SK-N-MC (cell line): ENCODE measurements around the gene FGD6.

Source experiments
- DNase-seq: peaks from one replicate; pipeline ENCODE4 v3.0.0-alpha.2; 2011; ENCODE audit warnings: low read depth, low spot score
- H3K27ac ChIP-seq: fragments of 200-600 bp; sonication (generic); 2 replicates; pipeline ENCODE4 v1.5.1; 2016; ENCODE audit warnings: mixed run types
- H3K36me3 ChIP-seq: fragments of 200-600 bp; sonication (generic); 2 replicates; pipeline ENCODE4 v1.6.1; 2017; ENCODE audit warnings: antibody characterized with exemption, low read length, mixed read lengths; ENCODE audit not compliant: insufficient read depth
- H3K4me3 ChIP-seq: fragments of 200-600 bp; sonication (generic); 2 replicates; pipeline ENCODE4 v1.5.1; 2016
- H3K9ac ChIP-seq: fragments of 200-600 bp; sonication (generic); 2 replicates; pipeline ENCODE4 v1.8.0; 2017; ENCODE audit warnings: mixed run types, mixed read lengths; ENCODE audit not compliant: insufficient read length
- H3K9me3 ChIP-seq: fragments of 200-600 bp; sonication (generic); 2 replicates; pipeline ENCODE4 v1.6.1; 2017; ENCODE audit warnings: low read depth, mild to moderate bottlenecking, antibody characterized with exemption, low read length, moderate library complexity, mixed read lengths
- EZH2 ChIP-seq: fragments of 200-600 bp; sonication (generic); IDR thresholded peaks from one replicate; pipeline ENCODE4 v1.6.1; 2017; ENCODE audit warnings: antibody characterized with exemption
- FOXP2 ChIP-seq: optimal IDR thresholded peaks from 2 replicates; pipeline ENCODE3; 2011; ENCODE audit warnings: mild to moderate bottlenecking, moderate library complexity; ENCODE audit not compliant: insufficient read depth; ENCODE audit errors: extremely low read length, control extremely low read depth
- POLR2AphosphoS5 ChIP-seq: IDR thresholded peaks from 2 replicates; pipeline ENCODE4 v1.6.1; 2012; ENCODE audit warnings: mild to moderate bottlenecking, low read depth, low read length, borderline replicate concordance

FGD6 gene

DNA sequence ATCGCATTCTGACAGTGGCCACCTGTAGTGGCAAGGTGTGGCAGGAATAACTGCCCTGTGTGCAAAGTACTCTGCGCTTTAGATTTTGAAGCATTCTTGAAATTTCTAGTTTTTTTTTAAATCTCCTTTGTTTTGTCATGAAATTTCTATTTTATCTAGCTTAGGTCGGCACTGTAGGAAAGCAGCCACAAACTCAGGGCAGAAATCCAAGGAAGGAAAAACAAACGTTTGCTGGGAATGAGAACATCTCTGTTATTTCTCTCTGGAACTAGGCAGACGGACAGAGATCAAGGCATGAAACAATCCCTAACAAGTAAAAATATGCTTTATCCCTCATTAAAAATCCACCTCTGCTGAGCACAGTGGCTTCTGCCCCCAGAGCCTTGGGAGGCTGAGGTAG lies 142.5 kb downstream of the FGD6 start:
- Histone ChIP-seq H3K36me3 (no peaks in the 10 kb centered on the region), H3K4me3 (no peak overlapping the region), H3K27ac (no peak overlapping the region), H3K9me3 (no peaks in the 10 kb centered on the region), H3K9ac (no peak overlapping the region)
- TF ChIP-seq FOXP2, result no peak
- TF ChIP-seq EZH2, result no peak
- no peak for TF ChIP-seq POLR2AphosphoS5
- no peak for DNase-seq

DNA sequence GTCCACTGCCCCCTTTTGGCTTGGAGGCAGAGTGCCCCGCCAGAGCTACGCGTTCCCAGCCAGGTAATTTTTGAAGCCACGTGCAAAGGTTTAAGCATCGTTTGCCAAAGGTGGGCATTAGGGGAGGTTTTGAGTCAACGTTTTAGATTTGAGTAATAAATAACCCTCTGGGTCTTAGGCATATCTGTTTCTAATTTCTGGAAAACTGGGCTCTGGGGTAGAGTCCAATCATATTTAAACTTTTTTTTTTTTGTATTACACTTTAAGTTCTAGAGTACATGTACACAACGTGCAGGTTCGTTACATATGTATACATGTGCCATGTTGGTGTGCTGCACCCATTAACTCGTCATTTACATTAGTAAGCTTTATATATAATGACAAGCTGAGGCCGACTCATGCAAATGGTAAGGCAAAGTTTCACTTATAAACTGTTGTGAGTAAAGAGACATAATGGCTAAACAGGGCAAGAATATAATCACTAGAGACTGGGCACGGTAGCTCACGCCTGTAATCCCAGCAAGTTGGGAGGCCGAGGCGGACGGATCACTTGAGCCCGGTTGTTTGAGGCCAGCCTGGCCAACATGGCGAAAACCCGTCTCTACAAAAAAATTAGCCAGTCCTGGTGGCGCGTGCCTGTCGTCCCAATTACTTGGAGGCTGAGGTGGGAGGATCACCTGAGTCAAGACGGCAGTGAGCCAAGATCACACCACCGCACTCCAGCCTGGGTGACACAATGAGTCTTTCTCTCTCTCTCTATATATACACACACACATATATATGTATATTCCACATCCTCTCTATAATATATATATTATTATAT lies 143.4 kb downstream of the FGD6 start:
- Histone ChIP-seq H3K9ac (no peak overlapping the region), H3K9me3 (no peaks in the 10 kb centered on the region), H3K36me3 (no peaks in the 10 kb centered on the region), H3K27ac (no peak overlapping the region), H3K4me3 (peak overlapping the region; percentile 91)
- no peak for TF ChIP-seq EZH2
- no peak for TF ChIP-seq POLR2AphosphoS5
- no peak for TF ChIP-seq FOXP2
- no peak for DNase-seq

DNA sequence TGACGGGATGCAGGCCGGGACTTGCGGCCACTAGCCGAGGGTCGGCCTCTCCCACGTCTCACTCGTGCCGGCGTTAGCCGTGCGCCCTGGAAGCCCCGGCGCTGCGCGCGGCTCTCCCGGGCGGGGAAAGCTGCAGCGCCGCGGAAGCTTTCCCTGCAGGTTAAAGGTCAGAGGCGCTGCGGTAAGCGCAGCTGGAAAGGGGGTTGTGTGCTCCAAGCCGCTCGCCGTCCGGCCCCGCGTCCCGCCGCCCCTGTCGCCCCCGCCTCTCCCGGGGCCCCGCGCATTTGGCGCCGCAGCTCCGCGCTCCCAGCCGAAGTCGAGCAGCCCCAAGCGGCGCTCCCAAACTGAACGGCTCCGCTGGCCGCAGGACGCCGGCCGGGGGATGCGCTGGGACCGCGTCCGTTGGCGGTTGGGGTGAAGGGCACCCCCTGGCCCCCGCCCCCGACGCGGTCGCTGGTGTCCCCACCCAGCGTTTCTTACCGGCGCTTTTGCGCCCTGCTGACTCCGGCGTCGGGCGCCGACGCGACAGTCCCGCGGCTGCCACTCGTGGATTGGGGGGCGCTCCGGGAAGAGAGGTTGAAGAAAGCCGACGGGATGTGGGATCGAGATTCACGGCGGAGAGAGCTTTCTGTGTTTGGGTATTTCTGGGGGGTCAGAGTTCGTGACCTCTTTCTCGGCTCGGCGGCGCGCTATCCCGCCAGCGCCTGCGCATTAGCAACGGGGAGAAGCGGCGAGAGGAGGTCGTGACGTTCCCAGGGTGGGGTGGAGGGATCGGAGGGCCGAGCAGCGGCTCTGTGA lies 144.2 kb downstream of the FGD6 start, which contains the start of gene NR2C1:
TSS of gene NR2C1 (minus strand) at position 719 of the 798 bp plus-strand sequence. CDS start 6,234 bp downstream, outside the sequence.
- peak within 1 kb of the TSS; percentile 91 for H3K4me3 ChIP-seq
- no peaks in the 10 kb centered on the region for H3K9me3 ChIP-seq
- H3K36me3 ChIP-seq, result no peaks in the 10 kb centered on the region
- H3K9ac ChIP-seq, result peak within 1 kb of the TSS; percentile 85
- TF ChIP-seq EZH2 (no peak), FOXP2 (peak; percentile 50), POLR2AphosphoS5 (peak; percentile 81)
- no peak within 1 kb of the TSS for H3K27ac ChIP-seq
- DNase-seq, result peak; percentile 34

GRCh38 chr12:95070378-95070777 lies 146.9 kb downstream of the FGD6 start:
- H3K27ac ChIP-seq, result no peak overlapping the region
- H3K9me3 ChIP-seq, result no peaks in the 10 kb centered on the region
- H3K36me3 ChIP-seq, result peaks cover 10% of the 10 kb centered on the region; the same call in 1 of the 2 replicates
- no peak overlapping the region for H3K9ac ChIP-seq
- TF ChIP-seq POLR2AphosphoS5, result no peak
- TF ChIP-seq EZH2, result no peak
- TF ChIP-seq FOXP2, result no peak
- H3K4me3 ChIP-seq, result no peak overlapping the region
- DNase-seq, result no peak

DNA sequence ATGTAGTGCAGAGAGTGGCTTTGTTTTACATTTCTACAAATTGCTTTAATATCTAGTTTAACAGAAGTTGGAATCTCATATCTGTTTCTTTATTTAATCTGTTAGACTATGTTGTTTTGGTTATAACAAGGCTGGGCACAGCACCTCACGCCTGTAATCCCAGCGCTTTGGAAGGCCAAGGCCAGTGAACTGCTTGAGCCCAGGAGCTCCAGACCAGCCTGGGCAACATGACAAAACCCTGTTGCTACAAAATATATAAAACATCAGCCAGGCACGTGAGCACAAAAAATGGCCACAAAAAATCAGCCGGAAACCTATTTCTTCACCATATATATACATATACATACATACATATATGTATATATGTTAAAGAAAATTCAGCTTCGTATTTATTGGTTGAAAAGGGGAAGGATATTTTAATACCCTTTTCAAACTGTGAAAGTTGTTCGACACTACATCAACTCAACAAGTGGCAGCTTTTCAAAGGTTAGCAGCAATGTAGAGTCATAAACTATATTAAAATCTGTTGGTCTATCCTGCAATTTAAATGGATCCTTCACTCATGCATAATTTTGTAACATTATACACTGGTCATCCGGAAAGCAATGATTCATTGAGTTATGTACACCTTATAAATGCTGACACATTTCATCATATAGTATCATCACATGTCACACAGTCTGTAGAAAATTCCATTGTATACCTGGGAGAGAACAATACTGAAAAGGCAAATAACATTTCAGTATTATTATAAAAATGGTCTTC lies 151.0 kb downstream of the FGD6 start:
- no peak for DNase-seq
- Histone ChIP-seq H3K27ac (no peak overlapping the region), H3K4me3 (no peak overlapping the region)

GRCh38 chr12:95060951-95061350 lies 156.3 kb downstream of the FGD6 start:
- peaks cover 63% of the 10 kb centered on the region for H3K36me3 ChIP-seq
- no peak overlapping the region for H3K27ac ChIP-seq
- no peak for DNase-seq
- H3K9ac ChIP-seq, result no peak overlapping the region
- H3K4me3 ChIP-seq, result no peak overlapping the region
- no peaks in the 10 kb centered on the region for H3K9me3 ChIP-seq
- TF ChIP-seq FOXP2, result no peak
- no peak for TF ChIP-seq POLR2AphosphoS5
- TF ChIP-seq EZH2, result no peak

More for the DNA sequence above, 151.0 kb downstream of the FGD6 start:
- Histone ChIP-seq H3K9ac (no peak overlapping the region), H3K9me3 (no peaks in the 10 kb centered on the region), H3K36me3 (peaks cover 33% of the 10 kb centered on the region)
- TF ChIP-seq FOXP2, result no peak
- no peak for TF ChIP-seq POLR2AphosphoS5
- TF ChIP-seq EZH2, result no peak

DNA sequence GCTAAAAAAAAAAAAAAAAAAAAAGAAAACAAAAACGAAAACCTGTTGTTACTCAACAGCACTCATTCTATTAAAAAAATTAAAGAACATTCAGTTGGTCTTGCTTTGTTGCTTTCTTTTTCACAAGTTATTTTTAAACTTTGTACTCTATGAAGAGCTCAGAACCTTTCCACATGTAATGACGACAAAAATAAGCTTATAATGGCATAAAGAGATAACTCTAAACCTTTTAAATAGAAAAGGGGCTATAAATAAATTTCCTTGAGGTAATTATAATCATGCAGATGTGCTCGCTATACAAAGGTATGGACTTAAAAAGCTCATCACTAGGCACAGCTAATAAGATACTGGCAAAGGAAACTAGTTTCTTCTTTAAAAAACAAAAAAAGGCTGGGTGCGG lies 157.3 kb downstream of the FGD6 start:
- H3K9ac ChIP-seq, result no peak overlapping the region
- no peak for DNase-seq
- H3K36me3 ChIP-seq, result peaks cover 66% of the 10 kb centered on the region
- H3K9me3 ChIP-seq, result no peaks in the 10 kb centered on the region
- H3K4me3 ChIP-seq, result no peak overlapping the region
- TF ChIP-seq POLR2AphosphoS5 (no peak), FOXP2 (no peak), EZH2 (no peak)
- no peak overlapping the region for H3K27ac ChIP-seq

GRCh38 chr12:95057424-95057823 lies 159.8 kb downstream of the FGD6 start:
- H3K36me3 ChIP-seq, result peaks cover 54% of the 10 kb centered on the region

More at GRCh38 chr12:95057424-95057823, 159.8 kb downstream of the FGD6 start:
- no peak for DNase-seq
- Histone ChIP-seq H3K27ac (no peak overlapping the region), H3K9ac (no peak overlapping the region), H3K9me3 (no peaks in the 10 kb centered on the region), H3K4me3 (no peak overlapping the region)
- no peak for TF ChIP-seq FOXP2
- TF ChIP-seq POLR2AphosphoS5, result no peak
- no peak for TF ChIP-seq EZH2
